Measurements from ENCODE around the gene MPG.

MPG gene

GRCh38 chr16:67884-68789 is 9.9 kb upstream of the MPG start:
- no peak for DNase-seq

GRCh38 chr16:69181-69580 is 8.8 kb upstream of the MPG start:
- DNase-seq, result no peak

GRCh38 chr16:71210-71539 is 6.8 kb upstream of the MPG start:
- DNase-seq, result no peak

- DNase-seq, result no peak
Measured at GRCh38 chr16:71540-72401, 6.3 kb upstream of the MPG start.

GRCh38 chr16:72561-73548 is 5.2 kb upstream of the MPG start, which contains the start of gene RHBDF1:
TSS of gene RHBDF1 (minus strand) at chr16:72631. CDS start at chr16:65015, 7,616 bp downstream.
- DNase-seq, result peak; percentile 51

- no peak for DNase-seq
Measured at GRCh38 chr16:74051-74746, 3.8 kb upstream of the MPG start.

- DNase-seq, result no peak
Measured at GRCh38 chr16:74747-75334, 3.2 kb upstream of the MPG start.

- no peak for DNase-seq
Measured at GRCh38 chr16:75580-76501, 2.2 kb upstream of the MPG start.

- no peak for DNase-seq
Measured at GRCh38 chr16:76535-77272, 1.3 kb upstream of the MPG start.

- peak; percentile 53 for DNase-seq
Measured at GRCh38 chr16:77273-77806, 685 bp upstream of the MPG start.

- peak; percentile 37 for DNase-seq
Measured at GRCh38 chr16:78444-79150, 572 bp downstream of the MPG start.

GRCh38 chr16:79151-80054 is 1.4 kb downstream of the MPG start:
- DNase-seq, result no peak

GRCh38 chr16:83060-83603 is 5.1 kb downstream of the MPG start:
- no peak for DNase-seq

GRCh38 chr16:83781-84615 is 6.0 kb downstream of the MPG start:
- peak; percentile 50 for DNase-seq

- DNase-seq, result peak; percentile 78
Measured at GRCh38 chr16:84718-85406, 6.8 kb downstream of the MPG start.

- no peak for DNase-seq
Measured at GRCh38 chr16:85407-85782, 7.4 kb downstream of the MPG start.

All from stimulated activated CD8-positive, alpha-beta memory T cell treated with anti-CD3 and anti-CD28 coated beads, Interleukin-4, amount 100 ng/mL, for 48 hours (primary cell).